T-helper 1 cell treated with Interleukin-12 subunit alpha and Interleukin-12 subunit beta and Interleukin-4 antibody, amounts not matched to agents 30 μg/mL and 1 μg/mL, for 36 hours (primary cell): Measurements from ENCODE around the gene LAMC1.
A peak's percentile ranks its signal among the peaks of the same experiment; 100 is the strongest.

Source experiments
- H3K27ac Mint-ChIP-seq: one replicate; pipeline ENCODE4 v1.8.0; 2021; ENCODE audit warnings: mild to moderate bottlenecking, mixed read lengths
- H3K27me3 Mint-ChIP-seq: one replicate; pipeline ENCODE4 v1.8.0; 2021; ENCODE audit warnings: low read depth, mixed read lengths
- H3K36me3 Mint-ChIP-seq: one replicate; pipeline ENCODE4 v1.8.0; 2021; ENCODE audit warnings: low read depth, mixed read lengths
- H3K4me1 Mint-ChIP-seq: one replicate; pipeline ENCODE4 v1.8.0; 2021; ENCODE audit warnings: low read depth, mixed read lengths
- H3K4me3 Mint-ChIP-seq: one replicate; pipeline ENCODE4 v1.8.0; 2021; ENCODE audit warnings: mild to moderate bottlenecking, moderate library complexity, mixed read lengths
- H3K9me3 Mint-ChIP-seq: one replicate; pipeline ENCODE4 v1.8.0; 2021; ENCODE audit warnings: mixed read lengths

The LAMC1 gene

GRCh38 chr1:183023146-183023600, at the start of gene LAMC1:
TSS of gene LAMC1 (plus strand) at chr1:183023420. CDS start at chr1:183023717, 297 bp downstream.
- H3K27me3 Mint-ChIP-seq, result peaks cover 75% of the 10 kb centered on the region
- peaks cover 12% of the 10 kb centered on the region for H3K4me1 Mint-ChIP-seq
- H3K4me3 Mint-ChIP-seq, result peak within 1 kb of the TSS; percentile 79
- H3K27ac Mint-ChIP-seq, result peak within 1 kb of the TSS; percentile 61
- H3K36me3 Mint-ChIP-seq, result peaks cover 2% of the 10 kb centered on the region
- H3K9me3 Mint-ChIP-seq, result no peaks in the 10 kb centered on the region

- no peaks in the 10 kb centered on the region for H3K9me3 Mint-ChIP-seq
- no peak overlapping the region for H3K4me3 Mint-ChIP-seq
- H3K36me3 Mint-ChIP-seq, result no peaks in the 10 kb centered on the region
- no peak overlapping the region for H3K27ac Mint-ChIP-seq
- no peaks in the 10 kb centered on the region for H3K4me1 Mint-ChIP-seq
- peaks cover 14% of the 10 kb centered on the region for H3K27me3 Mint-ChIP-seq
Measured at GRCh38 chr1:182974506-182975191, 48.6 kb upstream of the LAMC1 start.

GRCh38 chr1:182977480-182977879, 45.7 kb upstream of the LAMC1 start:
- no peaks in the 10 kb centered on the region for H3K4me1 Mint-ChIP-seq
- no peaks in the 10 kb centered on the region for H3K36me3 Mint-ChIP-seq
- no peak overlapping the region for H3K4me3 Mint-ChIP-seq
- no peak overlapping the region for H3K27ac Mint-ChIP-seq
- H3K27me3 Mint-ChIP-seq, result peaks cover 5% of the 10 kb centered on the region
- H3K9me3 Mint-ChIP-seq, result no peaks in the 10 kb centered on the region

- H3K27me3 Mint-ChIP-seq, result peaks cover 5% of the 10 kb centered on the region
- H3K4me3 Mint-ChIP-seq, result no peak overlapping the region
- no peaks in the 10 kb centered on the region for H3K36me3 Mint-ChIP-seq
- H3K4me1 Mint-ChIP-seq, result no peaks in the 10 kb centered on the region
- H3K9me3 Mint-ChIP-seq, result no peaks in the 10 kb centered on the region
- no peak overlapping the region for H3K27ac Mint-ChIP-seq
Measured at GRCh38 chr1:182978151-182978853, 44.9 kb upstream of the LAMC1 start.

GRCh38 chr1:182984138-182984537, 39.1 kb upstream of the LAMC1 start:
- H3K9me3 Mint-ChIP-seq, result peaks cover 3% of the 10 kb centered on the region
- no peaks in the 10 kb centered on the region for H3K36me3 Mint-ChIP-seq
- H3K4me3 Mint-ChIP-seq, result no peak overlapping the region
- peaks cover 10% of the 10 kb centered on the region for H3K27me3 Mint-ChIP-seq
- H3K4me1 Mint-ChIP-seq, result no peaks in the 10 kb centered on the region
- no peak overlapping the region for H3K27ac Mint-ChIP-seq

- Mint-ChIP-seq H3K4me1 (no peaks in the 10 kb centered on the region), H3K27me3 (peaks cover 10% of the 10 kb centered on the region), H3K36me3 (no peaks in the 10 kb centered on the region), H3K9me3 (peaks cover 3% of the 10 kb centered on the region), H3K27ac (no peak overlapping the region), H3K4me3 (no peak overlapping the region)
Measured at GRCh38 chr1:182984621-182985020, 38.6 kb upstream of the LAMC1 start.

- Mint-ChIP-seq H3K27me3 (peaks cover 18% of the 10 kb centered on the region), H3K36me3 (no peaks in the 10 kb centered on the region), H3K4me3 (no peak overlapping the region), H3K4me1 (no peaks in the 10 kb centered on the region), H3K9me3 (peaks cover 3% of the 10 kb centered on the region), H3K27ac (no peak overlapping the region)
Measured at GRCh38 chr1:182985876-182986275, 37.3 kb upstream of the LAMC1 start.

- H3K4me1 Mint-ChIP-seq, result no peaks in the 10 kb centered on the region
- no peaks in the 10 kb centered on the region for H3K9me3 Mint-ChIP-seq
- H3K36me3 Mint-ChIP-seq, result no peaks in the 10 kb centered on the region
- peaks cover 25% of the 10 kb centered on the region for H3K27me3 Mint-ChIP-seq
- H3K4me3 Mint-ChIP-seq, result no peak overlapping the region
- no peak overlapping the region for H3K27ac Mint-ChIP-seq
Measured at GRCh38 chr1:182990413-182991144, 32.6 kb upstream of the LAMC1 start.

GRCh38 chr1:182993746-182994145, 29.5 kb upstream of the LAMC1 start:
- no peaks in the 10 kb centered on the region for H3K4me1 Mint-ChIP-seq
- no peak overlapping the region for H3K27ac Mint-ChIP-seq
- H3K4me3 Mint-ChIP-seq, result no peak overlapping the region
- no peaks in the 10 kb centered on the region for H3K9me3 Mint-ChIP-seq
- peaks cover 30% of the 10 kb centered on the region for H3K27me3 Mint-ChIP-seq
- H3K36me3 Mint-ChIP-seq, result no peaks in the 10 kb centered on the region

- H3K4me1 Mint-ChIP-seq, result no peaks in the 10 kb centered on the region
Measured at GRCh38 chr1:182995894-182996293, 27.3 kb upstream of the LAMC1 start.

GRCh38 chr1:182996816-182997215, 26.4 kb upstream of the LAMC1 start:
- Mint-ChIP-seq H3K27me3 (peaks cover 41% of the 10 kb centered on the region), H3K27ac (no peak overlapping the region), H3K36me3 (no peaks in the 10 kb centered on the region), H3K4me1 (no peaks in the 10 kb centered on the region), H3K4me3 (no peak overlapping the region), H3K9me3 (no peaks in the 10 kb centered on the region)

More at GRCh38 chr1:182995894-182996293, 27.3 kb upstream of the LAMC1 start:
- H3K27me3 Mint-ChIP-seq, result peaks cover 33% of the 10 kb centered on the region
- no peak overlapping the region for H3K27ac Mint-ChIP-seq
- no peak overlapping the region for H3K4me3 Mint-ChIP-seq
- H3K36me3 Mint-ChIP-seq, result no peaks in the 10 kb centered on the region
- no peaks in the 10 kb centered on the region for H3K9me3 Mint-ChIP-seq

- Mint-ChIP-seq H3K4me3 (no peak overlapping the region), H3K4me1 (no peaks in the 10 kb centered on the region), H3K27ac (no peak overlapping the region), H3K36me3 (no peaks in the 10 kb centered on the region), H3K27me3 (peaks cover 43% of the 10 kb centered on the region), H3K9me3 (no peaks in the 10 kb centered on the region)
Measured at GRCh38 chr1:182998482-182998881, 24.7 kb upstream of the LAMC1 start.

- H3K36me3 Mint-ChIP-seq, result no peaks in the 10 kb centered on the region
- peaks cover 50% of the 10 kb centered on the region for H3K27me3 Mint-ChIP-seq
- no peaks in the 10 kb centered on the region for H3K9me3 Mint-ChIP-seq
- no peak overlapping the region for H3K4me3 Mint-ChIP-seq
- H3K27ac Mint-ChIP-seq, result no peak overlapping the region
- no peaks in the 10 kb centered on the region for H3K4me1 Mint-ChIP-seq
Measured at GRCh38 chr1:183000167-183000962, 22.9 kb upstream of the LAMC1 start.

- no peaks in the 10 kb centered on the region for H3K4me1 Mint-ChIP-seq
- H3K9me3 Mint-ChIP-seq, result peaks cover 3% of the 10 kb centered on the region
- H3K27me3 Mint-ChIP-seq, result peaks cover 44% of the 10 kb centered on the region
- no peaks in the 10 kb centered on the region for H3K36me3 Mint-ChIP-seq
- H3K4me3 Mint-ChIP-seq, result no peak overlapping the region
- no peak overlapping the region for H3K27ac Mint-ChIP-seq
Measured at GRCh38 chr1:183002267-183002666, 21.0 kb upstream of the LAMC1 start.
